GM18499 (cell line): ENCODE measurements around the gene IFITM2.
"Not testable (repeated sequence)": the region's sequence is repeated elsewhere in the genome, so short reads cannot be mapped to it uniquely, and the experiment has no call there.

Experiments used
- ATAC-seq: cut with Tn5 transposase; IDR thresholded peaks from one replicate; pipeline ENCODE4 v1.9.1; 2021; ENCODE audit warnings: moderate number of reproducible peaks; ENCODE audit not compliant: insufficient read depth, unreplicated experiment

IFITM2 gene

DNA sequence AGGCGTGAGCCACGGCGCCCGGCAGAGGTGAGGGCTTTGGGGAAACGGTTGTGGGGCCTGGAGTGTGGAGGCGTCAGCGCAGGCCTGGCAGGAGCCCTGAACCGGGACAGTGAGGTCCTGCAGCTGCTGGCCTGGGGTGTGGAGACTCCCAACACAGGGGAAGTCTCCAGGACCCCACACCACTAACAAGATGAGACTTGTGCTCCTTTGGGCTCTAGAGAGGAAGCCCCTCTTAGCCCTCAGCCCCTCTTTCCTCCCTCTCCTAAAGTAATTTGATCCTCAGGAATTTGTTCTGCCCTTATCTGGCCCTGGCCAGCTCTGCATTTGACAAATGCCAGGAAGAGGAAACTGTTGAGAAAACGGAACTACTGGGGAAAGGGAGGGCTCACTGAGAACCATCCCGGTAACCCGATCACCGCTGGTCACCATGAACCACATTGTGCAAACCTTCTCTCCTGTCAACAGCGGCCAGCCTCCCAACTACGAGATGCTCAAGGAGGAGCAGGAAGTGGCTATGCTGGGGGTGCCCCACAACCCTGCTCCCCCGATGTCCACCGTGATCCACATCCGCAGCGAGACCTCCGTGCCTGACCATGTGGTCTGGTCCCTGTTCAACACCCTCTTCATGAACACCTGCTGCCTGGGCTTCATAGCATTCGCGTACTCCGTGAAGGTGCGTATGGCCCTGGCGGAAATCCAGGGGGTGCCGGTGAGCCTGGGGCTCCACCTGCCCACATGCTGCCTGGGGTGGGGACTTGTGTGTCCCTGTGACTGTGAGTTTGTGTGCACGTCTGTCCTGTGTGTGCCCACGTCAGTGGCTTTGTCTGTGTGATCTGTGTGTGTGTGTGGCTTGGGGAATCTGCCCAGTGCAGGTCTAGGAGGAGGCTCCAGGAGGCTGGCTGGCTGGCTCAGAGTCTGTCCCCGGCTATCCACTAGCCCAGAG, at the start of gene IFITM2:
TSS of gene IFITM2 (plus strand) at position 51 of the 943 bp plus-strand sequence. CDS start at position 428, 377 bp downstream.
- ATAC-seq = not testable (repeated sequence)

DNA sequence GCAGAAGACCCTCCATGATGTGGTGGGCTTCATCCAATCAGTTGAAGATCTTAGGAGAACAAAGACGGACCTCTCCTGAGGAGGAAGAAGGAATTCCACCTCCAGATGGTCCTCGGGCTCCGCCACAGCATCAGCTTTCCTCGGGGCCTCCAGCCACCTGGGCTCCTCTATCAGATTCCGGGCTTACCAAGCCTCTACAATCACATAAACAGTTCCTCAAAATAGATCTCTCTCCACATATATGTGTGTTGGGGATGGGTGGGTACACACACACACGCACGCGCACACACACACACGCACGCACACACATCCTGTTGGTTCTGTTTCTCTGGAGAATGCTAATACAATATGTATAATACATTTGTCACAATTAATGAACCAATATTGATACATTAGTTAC, 48.2 kb upstream of the IFITM2 start:
- no peak for ATAC-seq

- ATAC-seq = no peak
These were observed 46.0 kb upstream of the IFITM2 start for GRCh38 chr11:261624-262023.

DNA sequence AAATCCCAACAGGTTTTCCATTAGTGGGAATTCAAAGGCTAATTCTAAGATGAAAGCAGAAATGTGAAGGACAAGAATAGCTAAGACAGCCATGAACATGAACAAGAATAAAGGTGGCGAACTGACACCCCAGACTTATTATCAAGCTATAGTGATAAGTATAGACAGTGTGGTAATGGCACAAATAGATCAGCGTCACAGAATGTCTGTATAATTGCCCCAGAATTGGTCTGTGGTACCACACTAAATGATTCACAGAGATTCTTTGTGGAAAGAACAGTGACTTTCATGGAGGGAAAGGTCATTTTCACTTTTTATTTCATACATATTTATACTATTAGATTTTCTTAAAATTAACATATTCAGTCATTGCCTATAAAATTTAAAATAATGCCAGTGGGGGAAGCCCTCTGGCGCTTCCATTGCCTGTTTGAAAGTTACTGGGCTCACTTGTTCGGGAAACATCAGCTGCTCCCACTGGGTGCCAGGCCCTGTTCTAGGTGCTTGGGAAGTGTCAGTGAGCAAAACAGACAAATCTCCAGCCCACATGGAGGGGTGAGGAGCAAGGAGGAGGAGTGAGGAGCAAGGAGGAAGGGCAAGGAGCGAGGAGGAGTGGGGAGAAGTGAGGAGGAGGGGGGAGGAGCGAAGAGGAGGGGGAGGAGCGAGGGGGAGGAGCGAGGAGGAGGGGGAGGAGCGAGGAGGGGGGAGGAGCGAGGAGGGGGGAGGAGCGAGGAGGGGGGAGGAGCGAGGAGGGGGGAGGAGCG, 40.8 kb upstream of the IFITM2 start:
- ATAC-seq = no peak

- ATAC-seq = no peak
These were observed 40.1 kb upstream of the IFITM2 start for GRCh38 chr11:267491-267994.

DNA sequence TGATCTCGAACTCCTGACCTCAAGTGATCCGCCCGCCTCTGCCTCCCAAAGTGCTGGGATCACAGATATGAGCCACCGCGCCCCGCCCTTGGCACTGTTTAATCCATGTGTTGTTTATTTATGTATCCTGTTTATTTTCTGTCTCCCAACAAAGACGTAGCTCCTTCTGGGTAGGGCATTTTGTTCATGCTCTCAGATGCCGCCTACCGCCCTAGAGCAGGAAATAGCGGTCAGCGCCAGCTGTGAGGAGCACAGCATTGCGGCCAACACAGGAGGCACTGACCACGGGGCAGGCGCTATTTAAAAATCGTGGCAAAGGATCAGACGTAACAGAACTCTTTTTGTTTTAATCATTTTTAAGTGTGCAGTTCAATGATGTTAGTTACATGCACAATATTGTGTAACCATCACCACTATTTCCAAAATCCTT, 38.9 kb upstream of the IFITM2 start:
- ATAC-seq = peak; percentile 18

GRCh38 chr11:269146-269890, 38.3 kb upstream of the IFITM2 start:
- peak; percentile 64 for ATAC-seq

GRCh38 chr11:270451-271318, 36.9 kb upstream of the IFITM2 start:
- ATAC-seq = no peak

- no peak for ATAC-seq
These were observed 36.3 kb upstream of the IFITM2 start for GRCh38 chr11:271319-271715.

- ATAC-seq = no peak
These were observed 35.3 kb upstream of the IFITM2 start for GRCh38 chr11:272195-272930.

DNA sequence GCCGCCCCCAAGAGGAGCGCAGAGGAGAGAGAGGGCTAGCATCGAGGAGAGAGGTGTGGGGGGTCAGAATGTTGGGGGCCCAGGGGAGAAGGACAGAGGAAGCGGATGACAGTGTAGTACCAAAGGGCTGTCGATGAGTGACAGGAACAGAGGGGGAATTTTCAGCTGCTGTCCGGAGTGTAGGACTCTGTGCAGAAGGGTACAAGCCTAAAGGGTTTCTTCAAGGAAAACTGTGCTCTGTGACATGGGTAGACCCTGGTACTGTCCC, 34.8 kb upstream of the IFITM2 start:
- no peak for ATAC-seq

- no peak for ATAC-seq
These were observed 31.4 kb upstream of the IFITM2 start for GRCh38 chr11:276219-276618.

DNA sequence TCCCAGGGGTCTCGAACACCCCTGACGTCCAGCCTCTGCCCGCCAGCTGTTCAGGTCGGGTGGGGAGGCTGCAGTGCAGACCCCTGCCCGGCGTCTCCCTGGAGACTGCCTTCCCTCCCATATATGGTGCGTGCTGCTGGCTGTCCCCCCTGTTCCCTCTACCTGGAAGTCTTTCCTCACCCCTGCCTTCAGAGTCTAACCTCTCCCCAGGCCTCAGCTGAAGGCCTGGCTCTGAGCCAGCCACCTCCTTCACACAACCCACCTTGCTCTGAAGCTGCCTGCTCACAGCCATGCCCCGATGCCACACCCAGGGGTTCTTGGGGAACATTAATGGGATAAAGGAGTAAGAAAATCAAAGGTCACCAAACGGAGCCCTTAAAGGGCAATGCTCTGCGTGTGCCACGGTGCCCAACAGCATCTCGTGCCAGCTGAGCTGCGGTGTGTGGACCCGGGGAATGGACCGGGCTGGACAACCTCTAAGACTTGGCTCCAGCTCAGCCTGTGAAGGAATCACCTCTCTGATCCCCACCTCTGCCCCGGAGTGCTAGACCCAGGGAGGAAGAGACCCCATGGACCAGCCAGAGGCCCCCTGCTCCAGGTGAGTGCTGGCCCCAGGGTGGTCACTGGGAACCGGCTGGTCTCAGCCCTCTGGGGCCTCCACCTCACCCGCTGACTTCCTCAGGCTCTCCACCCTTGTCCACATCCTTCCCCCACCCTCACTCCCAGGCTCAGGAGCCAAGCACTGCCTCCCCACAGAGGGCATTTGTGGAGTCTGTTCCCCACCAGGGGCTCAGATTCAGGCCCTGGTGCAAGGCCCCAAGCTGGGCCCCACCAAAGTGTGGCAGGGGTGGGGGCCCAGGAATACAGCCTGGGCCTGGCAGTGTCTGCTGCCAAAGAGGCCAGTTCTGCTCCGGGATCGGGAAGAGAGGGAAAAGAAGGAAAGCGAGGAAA, 29.3 kb upstream of the IFITM2 start, which contains the start of gene NLRP6:
TSS of gene NLRP6 (plus strand) at position 407 of the 951 bp plus-strand sequence. CDS start at position 570, 163 bp downstream.
- ATAC-seq = no peak

DNA sequence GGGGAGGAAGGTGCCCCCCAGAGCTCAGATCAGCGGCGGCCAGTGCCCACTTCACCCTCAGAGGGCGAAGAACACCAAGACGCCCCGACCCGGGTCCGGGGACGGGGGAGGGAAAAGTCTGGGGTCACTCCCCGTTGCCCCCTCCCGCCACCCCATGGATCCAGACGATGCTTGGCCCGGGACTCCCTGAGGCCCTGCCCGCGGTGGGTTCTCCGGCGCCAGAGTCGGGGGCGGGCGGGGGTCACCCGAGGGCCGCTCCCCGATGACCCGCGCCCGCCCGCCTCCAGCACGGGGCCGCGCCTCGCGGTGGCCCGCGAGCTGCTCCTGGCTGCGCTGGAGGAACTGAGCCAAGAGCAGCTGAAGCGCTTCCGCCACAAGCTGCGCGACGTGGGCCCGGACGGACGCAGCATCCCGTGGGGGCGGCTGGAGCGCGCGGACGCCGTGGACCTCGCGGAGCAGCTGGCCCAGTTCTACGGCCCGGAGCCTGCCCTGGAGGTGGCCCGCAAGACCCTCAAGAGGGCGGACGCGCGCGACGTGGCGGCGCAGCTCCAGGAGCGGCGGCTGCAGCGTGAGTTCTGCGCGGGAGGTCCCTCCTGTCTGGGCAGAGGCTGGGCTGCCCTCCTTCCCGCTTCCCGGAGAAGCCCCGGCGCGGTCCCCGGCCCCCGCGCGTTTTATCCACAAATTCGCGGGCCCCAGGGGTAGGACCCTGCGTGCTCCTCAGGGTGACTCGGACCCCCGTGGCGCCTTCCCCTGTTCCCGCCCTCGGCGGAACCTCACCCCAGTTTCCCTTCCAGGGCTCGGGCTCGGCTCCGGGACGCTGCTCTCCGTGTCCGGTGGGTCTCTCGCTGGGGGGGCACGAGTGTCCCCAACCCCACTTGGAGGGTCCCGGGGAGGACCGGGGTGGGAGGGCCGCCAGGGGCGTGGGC, 28.3 kb upstream of the IFITM2 start:
- ATAC-seq = no peak

GRCh38 chr11:279966-280705, 27.5 kb upstream of the IFITM2 start:
- ATAC-seq = no peak
